ENCODE data around the gene ZNF396. TPM values are rescaled to one million over a fixed set of nuclear protein-coding genes. Genes with fewer than 3 reads are reported as not detected.

ZNF396 gene
- total and polyA plus RNA-seq, 2 experiments from 2014 or later: 0.31 to 0.36 TPM

DNA sequence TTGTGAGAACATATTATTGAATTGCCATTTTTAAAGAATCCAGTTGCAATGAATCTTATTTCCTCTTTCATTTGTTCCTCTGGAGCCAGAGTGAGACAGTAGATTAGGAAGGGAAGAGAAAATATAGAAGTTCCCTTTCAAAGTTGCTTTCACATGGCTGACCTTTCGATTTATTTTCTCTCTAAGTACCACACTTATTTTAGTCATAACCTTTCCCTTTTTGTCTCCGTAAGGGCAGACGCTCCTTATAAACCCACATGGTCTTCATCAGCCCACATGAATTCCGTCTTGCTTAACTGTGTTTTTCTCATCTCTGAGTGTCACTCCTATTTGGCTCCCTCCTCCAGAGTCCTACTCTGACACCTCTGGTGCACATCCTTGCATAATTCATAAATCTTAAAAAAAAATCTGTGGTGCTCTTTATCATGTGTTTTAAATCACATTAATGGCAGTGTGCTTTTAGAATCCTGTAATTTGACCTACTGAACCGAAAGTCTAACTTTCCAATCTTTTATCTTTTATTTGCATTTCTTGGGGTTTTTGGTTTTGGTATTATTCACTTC lies 38.5 kb upstream of the ZNF396 start:
- no peak for DNase-seq (ENCODE audit: low spot score)
- H3K27me3 ChIP-seq (ENCODE audit: insufficient read depth): no peaks in the 10 kb centered on the region
- no peaks in the 10 kb centered on the region for H3K79me2 ChIP-seq (replicated peaks; ENCODE audit: insufficient read depth)
- H3K27ac Mint-ChIP-seq: no peak overlapping the region
- ATAC-seq: no peak
- H4K20me1 ChIP-seq (replicated peaks; ENCODE audit: insufficient read depth): no peaks in the 10 kb centered on the region
- H3K4me1 ChIP-seq (ENCODE audit: insufficient read depth): no peaks in the 10 kb centered on the region
- peaks cover 4% of the 10 kb centered on the region for H3K27me3 Mint-ChIP-seq (ENCODE audit: insufficient read depth, low read depth, poor library complexity)
- no peaks in the 10 kb centered on the region for H3F3A ChIP-seq (replicated peaks; ENCODE audit: low read depth)
- H3K4me3 ChIP-seq: no peak overlapping the region
- H3K36me3 Mint-ChIP-seq (ENCODE audit: low read depth): peaks cover 9% of the 10 kb centered on the region; the same call in 2 of the 3 replicates
- peak overlapping the region; percentile 32; the same call in 1 of the 2 replicates for H2AFZ ChIP-seq
- no peaks in the 10 kb centered on the region for H3K36me3 ChIP-seq (ENCODE audit: insufficient read depth)
- H3K4me2 ChIP-seq: no peak overlapping the region
- H3K9me3 Mint-ChIP-seq: peaks cover 11% of the 10 kb centered on the region
- TF ChIP-seq, protein P1, sequence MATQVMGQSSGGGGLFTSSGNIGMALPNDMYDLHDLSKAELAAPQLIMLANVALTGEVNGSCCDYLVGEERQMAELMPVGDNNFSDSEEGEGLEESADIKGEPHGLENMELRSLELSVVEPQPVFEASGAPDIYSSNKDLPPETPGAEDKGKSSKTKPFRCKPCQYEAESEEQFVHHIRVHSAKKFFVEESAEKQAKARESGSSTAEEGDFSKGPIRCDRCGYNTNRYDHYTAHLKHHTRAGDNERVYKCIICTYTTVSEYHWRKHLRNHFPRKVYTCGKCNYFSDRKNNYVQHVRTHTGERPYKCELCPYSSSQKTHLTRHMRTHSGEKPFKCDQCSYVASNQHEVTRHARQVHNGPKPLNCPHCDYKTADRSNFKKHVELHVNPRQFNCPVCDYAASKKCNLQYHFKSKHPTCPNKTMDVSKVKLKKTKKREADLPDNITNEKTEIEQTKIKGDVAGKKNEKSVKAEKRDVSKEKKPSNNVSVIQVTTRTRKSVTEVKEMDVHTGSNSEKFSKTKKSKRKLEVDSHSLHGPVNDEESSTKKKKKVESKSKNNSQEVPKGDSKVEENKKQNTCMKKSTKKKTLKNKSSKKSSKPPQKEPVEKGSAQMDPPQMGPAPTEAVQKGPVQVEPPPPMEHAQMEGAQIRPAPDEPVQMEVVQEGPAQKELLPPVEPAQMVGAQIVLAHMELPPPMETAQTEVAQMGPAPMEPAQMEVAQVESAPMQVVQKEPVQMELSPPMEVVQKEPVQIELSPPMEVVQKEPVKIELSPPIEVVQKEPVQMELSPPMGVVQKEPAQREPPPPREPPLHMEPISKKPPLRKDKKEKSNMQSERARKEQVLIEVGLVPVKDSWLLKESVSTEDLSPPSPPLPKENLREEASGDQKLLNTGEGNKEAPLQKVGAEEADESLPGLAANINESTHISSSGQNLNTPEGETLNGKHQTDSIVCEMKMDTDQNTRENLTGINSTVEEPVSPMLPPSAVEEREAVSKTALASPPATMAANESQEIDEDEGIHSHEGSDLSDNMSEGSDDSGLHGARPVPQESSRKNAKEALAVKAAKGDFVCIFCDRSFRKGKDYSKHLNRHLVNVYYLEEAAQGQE (IDR thresholded peaks at IDR 0.05; ENCODE audit: unreplicated experiment): no peak
- TF ChIP-seq, protein P2, sequence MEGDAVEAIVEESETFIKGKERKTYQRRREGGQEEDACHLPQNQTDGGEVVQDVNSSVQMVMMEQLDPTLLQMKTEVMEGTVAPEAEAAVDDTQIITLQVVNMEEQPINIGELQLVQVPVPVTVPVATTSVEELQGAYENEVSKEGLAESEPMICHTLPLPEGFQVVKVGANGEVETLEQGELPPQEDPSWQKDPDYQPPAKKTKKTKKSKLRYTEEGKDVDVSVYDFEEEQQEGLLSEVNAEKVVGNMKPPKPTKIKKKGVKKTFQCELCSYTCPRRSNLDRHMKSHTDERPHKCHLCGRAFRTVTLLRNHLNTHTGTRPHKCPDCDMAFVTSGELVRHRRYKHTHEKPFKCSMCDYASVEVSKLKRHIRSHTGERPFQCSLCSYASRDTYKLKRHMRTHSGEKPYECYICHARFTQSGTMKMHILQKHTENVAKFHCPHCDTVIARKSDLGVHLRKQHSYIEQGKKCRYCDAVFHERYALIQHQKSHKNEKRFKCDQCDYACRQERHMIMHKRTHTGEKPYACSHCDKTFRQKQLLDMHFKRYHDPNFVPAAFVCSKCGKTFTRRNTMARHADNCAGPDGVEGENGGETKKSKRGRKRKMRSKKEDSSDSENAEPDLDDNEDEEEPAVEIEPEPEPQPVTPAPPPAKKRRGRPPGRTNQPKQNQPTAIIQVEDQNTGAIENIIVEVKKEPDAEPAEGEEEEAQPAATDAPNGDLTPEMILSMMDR (conservative IDR thresholded peaks at IDR 0.05; ENCODE audit: low read depth in 2 of 2): no peak
- TF ChIP-seq NANOG (IDR thresholded peaks at IDR 0.05; ENCODE audit: borderline replicate concordance): no peak
- no peak for TF ChIP-seq ZNF114 (CRISPR knock-in tag; IDR thresholded peaks at IDR 0.05)
- TF ChIP-seq EZH2phosphoT487 (IDR thresholded peaks at IDR 0.05; ENCODE audit: unreplicated experiment): no peak
- TF ChIP-seq POLR2AphosphoS5 (IDR thresholded peaks at IDR 0.05; ENCODE audit: low read depth): no peak
- no peak for TF ChIP-seq CREB1 (CRISPR knock-in tag; IDR thresholded peaks at IDR 0.05; ENCODE audit: low read depth)
- TF ChIP-seq, protein P3, sequence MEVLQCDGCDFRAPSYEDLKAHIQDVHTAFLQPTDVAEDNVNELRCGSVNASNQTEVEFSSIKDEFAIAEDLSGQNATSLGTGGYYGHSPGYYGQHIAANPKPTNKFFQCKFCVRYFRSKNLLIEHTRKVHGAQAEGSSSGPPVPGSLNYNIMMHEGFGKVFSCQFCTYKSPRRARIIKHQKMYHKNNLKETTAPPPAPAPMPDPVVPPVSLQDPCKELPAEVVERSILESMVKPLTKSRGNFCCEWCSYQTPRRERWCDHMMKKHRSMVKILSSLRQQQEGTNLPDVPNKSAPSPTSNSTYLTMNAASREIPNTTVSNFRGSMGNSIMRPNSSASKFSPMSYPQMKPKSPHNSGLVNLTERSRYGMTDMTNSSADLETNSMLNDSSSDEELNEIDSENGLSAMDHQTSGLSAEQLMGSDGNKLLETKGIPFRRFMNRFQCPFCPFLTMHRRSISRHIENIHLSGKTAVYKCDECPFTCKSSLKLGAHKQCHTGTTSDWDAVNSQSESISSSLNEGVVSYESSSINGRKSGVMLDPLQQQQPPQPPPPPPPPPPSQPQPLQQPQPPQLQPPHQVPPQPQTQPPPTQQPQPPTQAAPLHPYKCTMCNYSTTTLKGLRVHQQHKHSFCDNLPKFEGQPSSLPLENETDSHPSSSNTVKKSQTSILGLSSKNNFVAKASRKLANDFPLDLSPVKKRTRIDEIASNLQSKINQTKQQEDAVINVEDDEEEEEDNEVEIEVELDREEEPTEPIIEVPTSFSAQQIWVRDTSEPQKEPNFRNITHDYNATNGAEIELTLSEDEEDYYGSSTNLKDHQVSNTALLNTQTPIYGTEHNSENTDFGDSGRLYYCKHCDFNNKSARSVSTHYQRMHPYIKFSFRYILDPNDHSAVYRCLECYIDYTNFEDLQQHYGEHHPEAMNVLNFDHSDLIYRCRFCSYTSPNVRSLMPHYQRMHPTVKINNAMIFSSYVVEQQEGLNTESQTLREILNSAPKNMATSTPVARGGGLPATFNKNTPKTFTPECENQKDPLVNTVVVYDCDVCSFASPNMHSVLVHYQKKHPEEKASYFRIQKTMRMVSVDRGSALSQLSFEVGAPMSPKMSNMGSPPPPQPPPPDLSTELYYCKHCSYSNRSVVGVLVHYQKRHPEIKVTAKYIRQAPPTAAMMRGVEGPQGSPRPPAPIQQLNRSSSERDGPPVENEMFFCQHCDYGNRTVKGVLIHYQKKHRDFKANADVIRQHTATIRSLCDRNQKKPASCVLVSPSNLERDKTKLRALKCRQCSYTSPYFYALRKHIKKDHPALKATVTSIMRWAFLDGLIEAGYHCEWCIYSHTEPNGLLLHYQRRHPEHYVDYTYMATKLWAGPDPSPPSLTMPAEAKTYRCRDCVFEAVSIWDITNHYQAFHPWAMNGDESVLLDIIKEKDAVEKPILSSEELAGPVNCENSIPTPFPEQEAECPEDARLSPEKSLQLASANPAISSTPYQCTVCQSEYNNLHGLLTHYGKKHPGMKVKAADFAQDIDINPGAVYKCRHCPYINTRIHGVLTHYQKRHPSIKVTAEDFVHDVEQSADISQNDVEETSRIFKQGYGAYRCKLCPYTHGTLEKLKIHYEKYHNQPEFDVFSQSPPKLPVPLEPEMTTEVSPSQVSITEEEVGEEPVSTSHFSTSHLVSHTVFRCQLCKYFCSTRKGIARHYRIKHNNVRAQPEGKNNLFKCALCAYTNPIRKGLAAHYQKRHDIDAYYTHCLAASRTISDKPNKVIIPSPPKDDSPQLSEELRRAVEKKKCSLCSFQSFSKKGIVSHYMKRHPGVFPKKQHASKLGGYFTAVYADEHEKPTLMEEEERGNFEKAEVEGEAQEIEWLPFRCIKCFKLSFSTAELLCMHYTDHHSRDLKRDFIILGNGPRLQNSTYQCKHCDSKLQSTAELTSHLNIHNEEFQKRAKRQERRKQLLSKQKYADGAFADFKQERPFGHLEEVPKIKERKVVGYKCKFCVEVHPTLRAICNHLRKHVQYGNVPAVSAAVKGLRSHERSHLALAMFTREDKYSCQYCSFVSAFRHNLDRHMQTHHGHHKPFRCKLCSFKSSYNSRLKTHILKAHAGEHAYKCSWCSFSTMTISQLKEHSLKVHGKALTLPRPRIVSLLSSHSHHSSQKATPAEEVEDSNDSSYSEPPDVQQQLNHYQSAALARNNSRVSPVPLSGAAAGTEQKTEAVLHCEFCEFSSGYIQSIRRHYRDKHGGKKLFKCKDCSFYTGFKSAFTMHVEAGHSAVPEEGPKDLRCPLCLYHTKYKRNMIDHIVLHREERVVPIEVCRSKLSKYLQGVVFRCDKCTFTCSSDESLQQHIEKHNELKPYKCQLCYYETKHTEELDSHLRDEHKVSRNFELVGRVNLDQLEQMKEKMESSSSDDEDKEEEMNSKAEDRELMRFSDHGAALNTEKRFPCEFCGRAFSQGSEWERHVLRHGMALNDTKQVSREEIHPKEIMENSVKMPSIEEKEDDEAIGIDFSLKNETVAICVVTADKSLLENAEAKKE (CRISPR knock-in tag; IDR thresholded peaks at IDR 0.05): no peak
- TF ChIP-seq STAT1 (IDR thresholded peaks at IDR 0.05; ENCODE audit: unreplicated experiment): no peak
- no peak for TF ChIP-seq JUNB (IDR thresholded peaks at IDR 0.05; ENCODE audit: unreplicated experiment)
- TF ChIP-seq, protein P4, sequence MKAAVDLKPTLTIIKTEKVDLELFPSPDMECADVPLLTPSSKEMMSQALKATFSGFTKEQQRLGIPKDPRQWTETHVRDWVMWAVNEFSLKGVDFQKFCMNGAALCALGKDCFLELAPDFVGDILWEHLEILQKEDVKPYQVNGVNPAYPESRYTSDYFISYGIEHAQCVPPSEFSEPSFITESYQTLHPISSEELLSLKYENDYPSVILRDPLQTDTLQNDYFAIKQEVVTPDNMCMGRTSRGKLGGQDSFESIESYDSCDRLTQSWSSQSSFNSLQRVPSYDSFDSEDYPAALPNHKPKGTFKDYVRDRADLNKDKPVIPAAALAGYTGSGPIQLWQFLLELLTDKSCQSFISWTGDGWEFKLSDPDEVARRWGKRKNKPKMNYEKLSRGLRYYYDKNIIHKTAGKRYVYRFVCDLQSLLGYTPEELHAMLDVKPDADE (IDR thresholded peaks at IDR 0.05): no peak
- TF ChIP-seq ZNF331 (CRISPR knock-in tag; IDR thresholded peaks at IDR 0.05; ENCODE audit: low read depth): no peak
- TF ChIP-seq EZH2 (IDR thresholded peaks at IDR 0.05; ENCODE audit: low read depth, unreplicated experiment): no peak
- H3K27ac ChIP-seq (ENCODE audit: low read depth): no peak overlapping the region
- no peak overlapping the region for H3K4me3 Mint-ChIP-seq
- peaks cover 4% of the 10 kb centered on the region for H3K4me1 Mint-ChIP-seq
- H3K9me2 ChIP-seq (ENCODE audit: insufficient read depth): no peaks in the 10 kb centered on the region

All from GM23338 (cell line).